Measurements from ENCODE around the gene NGF. TPM values are rescaled to one million over a fixed set of nuclear protein-coding genes. Genes with fewer than 3 reads are reported as not detected.

Gene NGF
- total RNA-seq, 1 donor from 2014 or later: not detected

- intact Hi-C loops (cut with micrococcal nuclease): no loop called here
Measured at GRCh38 chr1:115239426-115239825, 98.6 kb downstream of the NGF start.

DNA sequence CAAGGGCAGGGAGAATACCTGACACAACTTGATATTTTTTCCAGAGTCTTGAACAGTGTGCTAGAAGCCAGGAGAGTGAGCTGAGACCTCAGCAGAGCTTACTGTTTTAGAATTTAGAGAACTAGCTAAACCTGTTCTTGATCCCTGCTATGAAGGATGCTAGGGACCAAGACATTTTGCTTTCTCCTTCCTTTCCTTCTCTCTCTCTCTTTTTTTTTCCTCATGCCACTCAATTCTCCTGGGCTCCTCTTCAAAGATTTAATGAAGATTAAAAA, 99.0 kb downstream of the NGF start:
- intact Hi-C loops (cut with micrococcal nuclease): no loop called here

- intact Hi-C loops (cut with micrococcal nuclease): no loop called here
Measured at GRCh38 chr1:115238336-115239147, 99.5 kb downstream of the NGF start.

DNA sequence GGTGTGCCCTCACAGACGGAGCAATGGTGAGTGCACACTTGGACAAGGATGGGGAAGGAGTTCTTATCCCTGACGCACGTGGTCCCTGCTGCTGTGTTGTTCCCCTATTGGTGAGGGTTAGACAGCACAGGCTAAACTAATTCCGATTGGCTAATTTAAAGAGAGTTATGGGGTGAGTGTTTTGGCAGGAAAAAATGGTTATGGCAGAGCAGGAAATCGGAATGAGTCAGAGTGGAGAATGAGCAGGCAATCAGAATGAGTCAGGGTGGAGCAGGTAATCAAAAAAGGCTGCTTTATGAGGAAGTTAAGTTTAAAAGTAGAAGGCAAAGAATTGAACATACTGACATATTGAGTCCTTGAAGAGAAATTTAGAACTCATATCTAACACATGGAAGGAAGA, 100.5 kb downstream of the NGF start:
- intact Hi-C loops (cut with micrococcal nuclease): no loop called here

DNA sequence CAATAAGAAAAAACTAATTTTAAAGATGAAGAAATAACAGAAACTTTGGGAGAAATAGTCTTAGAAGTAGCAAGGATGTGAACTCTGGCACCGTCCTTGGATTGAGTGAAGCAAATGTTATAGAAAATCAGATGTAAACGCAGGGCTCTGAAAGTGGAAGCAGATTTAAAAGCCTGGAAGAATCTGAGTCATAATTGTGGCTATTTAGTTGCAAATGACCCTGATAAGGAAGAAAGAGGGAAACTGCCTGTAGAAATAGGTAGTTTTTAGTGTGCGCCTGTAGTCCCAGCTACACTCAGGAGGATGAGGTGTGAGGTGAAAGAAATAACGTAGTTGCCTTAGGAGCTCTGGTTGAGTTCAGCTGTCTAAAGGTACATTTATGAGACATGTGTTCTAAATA, 101.0 kb downstream of the NGF start:
- intact Hi-C loops (cut with micrococcal nuclease): no loop called here

Other genes starting within 250 kb of the NGF start
- 0.71 and 1.1 TPM in 2 replicates for gene TSPAN2, start 248.7 kb downstream of the NGF start, total RNA-seq